Measurements from ENCODE around the gene EFCAB6.
A peak's percentile ranks its signal among the peaks of the same experiment; 100 is the strongest.

EFCAB6 gene

DNA sequence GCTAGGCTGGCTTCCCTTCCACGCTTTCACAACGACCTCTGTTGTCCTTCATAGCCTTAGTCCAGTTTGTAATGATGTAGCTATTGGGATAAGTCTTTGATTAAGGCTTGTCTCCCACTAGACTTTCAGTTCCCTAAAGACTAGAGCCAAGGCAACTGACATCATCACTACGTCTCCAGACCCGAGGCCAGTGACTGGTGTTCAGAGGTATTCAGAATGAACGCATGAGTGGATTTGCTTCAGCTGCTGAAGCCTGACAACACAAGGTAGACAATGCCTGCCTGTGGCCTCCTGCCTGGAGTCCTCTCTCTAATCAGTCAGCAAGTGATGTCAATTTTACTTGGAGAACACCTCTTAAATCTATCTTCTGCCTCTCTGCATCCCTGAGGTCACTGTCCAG lies 13.6 kb downstream of the EFCAB6 start:
- in situ Hi-C loops (cut with HindIII; ENCODE audit: low sequenced_read_pairs): no loop called here
- no peak overlapping the region for H3K4me3 ChIP-seq (ENCODE audit: low read depth, low read length)
- no peak for DNase-seq (ENCODE audit: low read depth)
- TF ChIP-seq, protein P1, sequence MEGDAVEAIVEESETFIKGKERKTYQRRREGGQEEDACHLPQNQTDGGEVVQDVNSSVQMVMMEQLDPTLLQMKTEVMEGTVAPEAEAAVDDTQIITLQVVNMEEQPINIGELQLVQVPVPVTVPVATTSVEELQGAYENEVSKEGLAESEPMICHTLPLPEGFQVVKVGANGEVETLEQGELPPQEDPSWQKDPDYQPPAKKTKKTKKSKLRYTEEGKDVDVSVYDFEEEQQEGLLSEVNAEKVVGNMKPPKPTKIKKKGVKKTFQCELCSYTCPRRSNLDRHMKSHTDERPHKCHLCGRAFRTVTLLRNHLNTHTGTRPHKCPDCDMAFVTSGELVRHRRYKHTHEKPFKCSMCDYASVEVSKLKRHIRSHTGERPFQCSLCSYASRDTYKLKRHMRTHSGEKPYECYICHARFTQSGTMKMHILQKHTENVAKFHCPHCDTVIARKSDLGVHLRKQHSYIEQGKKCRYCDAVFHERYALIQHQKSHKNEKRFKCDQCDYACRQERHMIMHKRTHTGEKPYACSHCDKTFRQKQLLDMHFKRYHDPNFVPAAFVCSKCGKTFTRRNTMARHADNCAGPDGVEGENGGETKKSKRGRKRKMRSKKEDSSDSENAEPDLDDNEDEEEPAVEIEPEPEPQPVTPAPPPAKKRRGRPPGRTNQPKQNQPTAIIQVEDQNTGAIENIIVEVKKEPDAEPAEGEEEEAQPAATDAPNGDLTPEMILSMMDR (IDR thresholded peaks at IDR 0.05; ENCODE audit: low read depth, low read length, missing control alignments): no peak

DNA sequence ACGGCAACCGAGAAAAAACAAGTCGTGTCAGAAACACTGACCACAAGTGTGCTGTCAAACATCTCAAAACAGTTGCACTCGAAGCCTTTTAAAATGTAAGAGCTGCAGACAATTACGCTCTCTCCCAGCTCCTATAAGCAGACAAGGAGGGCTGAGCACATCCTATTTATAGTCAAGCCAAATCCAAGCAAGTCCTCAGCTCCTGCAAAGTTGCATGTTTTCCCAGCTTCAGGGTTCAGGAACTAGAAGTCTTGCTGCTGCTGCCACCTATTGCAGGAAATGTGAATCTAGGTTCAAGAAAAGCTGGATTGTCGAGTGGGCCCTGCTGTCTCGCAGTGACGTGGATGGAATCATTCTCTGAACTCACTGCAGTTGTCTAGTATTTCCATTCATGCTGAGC lies 15.5 kb downstream of the EFCAB6 start:
- in situ Hi-C loops (cut with HindIII; ENCODE audit: low sequenced_read_pairs): no loop called here
- TF ChIP-seq, protein P1 (IDR thresholded peaks at IDR 0.05; ENCODE audit: low read depth, low read length, missing control alignments): peak; percentile 61
- H3K4me3 ChIP-seq (ENCODE audit: low read depth, low read length): no peak overlapping the region
- DNase-seq (ENCODE audit: low read depth): no peak

DNA sequence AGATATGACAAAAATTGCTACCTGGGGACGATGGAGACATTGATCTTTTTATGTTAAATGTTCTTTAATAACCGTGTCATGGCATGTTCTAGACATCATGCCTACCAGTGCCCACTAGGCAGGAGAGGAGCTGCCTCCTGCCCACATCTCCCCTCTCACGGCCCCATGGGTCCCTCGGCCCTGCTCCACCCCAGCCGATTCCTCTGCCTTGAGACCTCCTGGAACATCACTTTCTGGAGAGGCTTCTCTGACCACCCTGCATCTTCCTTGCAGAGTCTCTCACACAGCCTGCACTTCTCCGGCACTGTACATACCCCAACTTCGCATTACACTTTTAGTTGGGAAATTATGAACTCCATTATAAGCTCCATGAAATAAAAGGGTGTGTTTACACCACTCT lies 16.8 kb downstream of the EFCAB6 start:
- DNase-seq (ENCODE audit: low read depth): no peak
- in situ Hi-C loops (cut with HindIII; ENCODE audit: low sequenced_read_pairs): no loop called here
- TF ChIP-seq, protein P1 (IDR thresholded peaks at IDR 0.05; ENCODE audit: low read depth, low read length, missing control alignments): no peak
- H3K4me3 ChIP-seq (ENCODE audit: low read depth, low read length): no peak overlapping the region

DNA sequence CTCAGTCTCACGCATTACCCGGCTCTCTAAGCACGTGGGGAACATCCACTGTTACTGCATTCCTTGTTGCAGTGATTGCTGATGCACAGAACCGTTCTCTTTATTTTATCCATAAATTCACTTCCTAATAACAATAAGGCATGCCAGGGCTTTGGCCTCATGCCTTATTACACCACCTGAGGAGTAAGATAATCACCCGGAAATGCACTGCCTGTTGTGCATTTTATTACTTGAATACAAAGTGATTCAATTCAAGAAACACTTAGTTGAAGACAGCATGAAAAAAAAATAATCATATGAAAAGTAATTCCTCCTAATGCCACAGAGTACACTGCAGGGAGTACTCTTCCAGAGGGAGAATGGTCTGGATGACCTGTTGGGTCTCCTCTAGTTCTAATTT lies 19.2 kb downstream of the EFCAB6 start:
- TF ChIP-seq, protein P1 (IDR thresholded peaks at IDR 0.05; ENCODE audit: low read depth, low read length, missing control alignments): no peak
- in situ Hi-C loops (cut with HindIII; ENCODE audit: low sequenced_read_pairs): no loop called here
- DNase-seq (ENCODE audit: low read depth): no peak
- no peak overlapping the region for H3K4me3 ChIP-seq (ENCODE audit: low read depth, low read length)

DNA sequence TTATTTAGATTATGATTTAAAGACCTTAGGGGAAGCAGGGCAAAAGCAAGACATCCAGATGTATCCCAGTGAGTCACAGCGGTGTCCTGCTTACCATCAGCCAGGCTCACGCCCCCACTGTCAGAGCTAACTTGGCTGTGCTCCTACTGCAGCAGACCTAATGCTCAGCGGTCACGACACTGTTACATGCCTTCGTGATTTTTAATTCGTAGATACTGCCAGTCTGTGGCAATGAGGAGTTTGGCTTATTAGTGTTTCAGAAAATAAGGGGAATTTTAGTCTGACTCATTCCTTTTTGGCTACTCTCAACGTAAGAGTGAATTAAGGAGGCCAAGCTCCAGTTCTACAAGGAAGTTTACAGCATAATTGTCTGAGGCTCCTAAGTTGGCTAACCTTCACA lies 22.7 kb downstream of the EFCAB6 start:
- H3K4me3 ChIP-seq (ENCODE audit: low read depth, low read length): no peak overlapping the region
- peak; percentile 67 for DNase-seq (ENCODE audit: low read depth)
- TF ChIP-seq, protein P1 (IDR thresholded peaks at IDR 0.05; ENCODE audit: low read depth, low read length, missing control alignments): no peak
- in situ Hi-C loops (cut with HindIII; ENCODE audit: low sequenced_read_pairs): no loop called here

DNA sequence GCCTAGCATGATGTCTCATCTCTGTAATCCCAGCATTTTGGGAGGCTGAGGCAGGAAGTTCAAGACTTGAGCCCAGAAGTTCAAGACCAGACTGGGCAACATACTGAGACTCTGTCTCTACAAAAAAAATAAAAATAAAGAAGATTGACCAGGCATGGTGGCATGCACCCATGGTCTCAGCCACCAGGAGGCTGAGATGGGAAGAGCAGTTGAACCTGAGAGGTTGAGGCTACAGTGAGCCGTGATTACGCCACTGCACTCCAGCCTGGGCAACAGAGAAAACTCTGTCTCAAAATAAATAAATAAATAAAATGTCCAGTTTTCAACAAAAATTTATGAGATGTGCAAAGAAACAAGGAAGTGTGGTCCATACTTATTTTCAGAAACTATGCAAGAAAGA lies 28.3 kb downstream of the EFCAB6 start:
- TF ChIP-seq, protein P1 (IDR thresholded peaks at IDR 0.05; ENCODE audit: low read depth, low read length, missing control alignments): peak; percentile 15
- in situ Hi-C loops (cut with HindIII; ENCODE audit: low sequenced_read_pairs): no loop called here
- DNase-seq (ENCODE audit: low read depth): no peak
- H3K4me3 ChIP-seq (ENCODE audit: low read depth, low read length): no peak overlapping the region

DNA sequence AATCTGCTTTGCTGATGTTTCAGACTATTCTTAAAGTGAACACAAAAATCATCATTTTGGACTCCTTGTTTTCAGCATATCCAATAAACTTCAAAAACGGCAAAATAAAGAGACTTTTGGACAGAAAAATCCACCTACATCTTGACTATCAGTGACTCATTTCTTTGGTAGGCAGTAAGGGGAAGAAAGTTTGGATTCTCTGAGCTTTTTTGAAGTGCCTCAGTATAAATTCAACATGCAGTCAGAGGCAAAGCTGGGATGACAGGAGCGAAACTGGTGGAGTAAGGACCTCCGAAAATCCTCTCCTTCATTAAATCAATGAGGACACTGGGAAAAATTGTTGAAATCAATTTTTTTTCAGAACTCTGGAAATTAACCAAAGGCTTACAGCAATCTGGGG lies 29.7 kb downstream of the EFCAB6 start:
- H3K4me3 ChIP-seq (ENCODE audit: low read depth, low read length): no peak overlapping the region
- TF ChIP-seq, protein P1 (IDR thresholded peaks at IDR 0.05; ENCODE audit: low read depth, low read length, missing control alignments): no peak
- no peak for DNase-seq (ENCODE audit: low read depth)
- in situ Hi-C loops (cut with HindIII; ENCODE audit: low sequenced_read_pairs): no loop called here

Data from astrocyte of the cerebellum (primary cell).